Measurements from ENCODE around the gene PNMT.

Gene PNMT

GRCh38 chr17:39677072-39677471 is 8.8 kb downstream of the PNMT start:
- TF ChIP-seq CTCF (IDR thresholded peaks at IDR 0.05; ENCODE audit: low read depth, low read length, missing control alignments): no peak
- in situ Hi-C loops (cut with HindIII; ENCODE audit: low sequenced_read_pairs): loop anchor here (5.0 kb wide), 2 partner anchors 40 to 65 kb away; no protein-coding TSS in a partner anchor
- H3K4me3 ChIP-seq (ENCODE audit: low read depth, low read length): no peak overlapping the region
- no peak for DNase-seq (ENCODE audit: low read depth)

- H3K4me3 ChIP-seq (ENCODE audit: low read depth, low read length): no peak overlapping the region
- no peak for DNase-seq (ENCODE audit: low read depth)
- no peak for TF ChIP-seq CTCF (IDR thresholded peaks at IDR 0.05; ENCODE audit: low read depth, low read length, missing control alignments)
- in situ Hi-C loops (cut with HindIII; ENCODE audit: low sequenced_read_pairs): loop anchor here (5.0 kb wide), 2 partner anchors 40 to 65 kb away; no protein-coding TSS in a partner anchor
These were observed 9.5 kb downstream of the PNMT start for GRCh38 chr17:39677542-39678339.

GRCh38 chr17:39678340-39679116 is 10.3 kb downstream of the PNMT start:
- no peak for TF ChIP-seq CTCF (IDR thresholded peaks at IDR 0.05; ENCODE audit: low read depth, low read length, missing control alignments)
- no peak overlapping the region for H3K4me3 ChIP-seq (ENCODE audit: low read depth, low read length)
- DNase-seq (ENCODE audit: low read depth): no peak
- in situ Hi-C loops (cut with HindIII; ENCODE audit: low sequenced_read_pairs): loop anchor here (5.0 kb wide), 2 partner anchors 39 to 64 kb away; no protein-coding TSS in a partner anchor

- in situ Hi-C loops (cut with HindIII; ENCODE audit: low sequenced_read_pairs): loop anchor here (5.0 kb wide), 2 partner anchors 38 to 63 kb away; no protein-coding TSS in a partner anchor
- DNase-seq (ENCODE audit: low read depth): no peak
- H3K4me3 ChIP-seq (ENCODE audit: low read depth, low read length): no peak overlapping the region
- no peak for TF ChIP-seq CTCF (IDR thresholded peaks at IDR 0.05; ENCODE audit: low read depth, low read length, missing control alignments)
These were observed 11.4 kb downstream of the PNMT start for GRCh38 chr17:39679521-39680192.

GRCh38 chr17:39683295-39683939 is 15.2 kb downstream of the PNMT start:
- no peak for DNase-seq (ENCODE audit: low read depth)
- in situ Hi-C loops (cut with HindIII; ENCODE audit: low sequenced_read_pairs): no loop called here
- no peak overlapping the region for H3K4me3 ChIP-seq (ENCODE audit: low read depth, low read length)
- no peak for TF ChIP-seq CTCF (IDR thresholded peaks at IDR 0.05; ENCODE audit: low read depth, low read length, missing control alignments)

Measured in astrocyte of the cerebellum (primary cell).